ENCODE results near the gene ALS2.

ALS2 gene

GRCh38 chr2:201789395-201789794, 8.7 kb upstream of the ALS2 start:
- Histone ChIP-seq H3K36me3 (ENCODE audit: insufficient read depth, low read length) (no peaks in the 10 kb centered on the region), H3K4me1 (ENCODE audit: control insufficient read depth, insufficient read depth, low read length) (peaks cover 6% of the 10 kb centered on the region), H3K4me3 (ENCODE audit: low read length) (no peak overlapping the region), H3K9me3 (replicated peaks; ENCODE audit: low read length) (no peaks in the 10 kb centered on the region), H3K4me2 (ENCODE audit: low read length) (no peak overlapping the region), H3K9ac (ENCODE audit: low read depth, low read length) (no peak overlapping the region), H3K27me3 (ENCODE audit: control insufficient read depth, insufficient read depth, low read length) (no peaks in the 10 kb centered on the region)

GRCh38 chr2:201788371-201788770, 7.6 kb upstream of the ALS2 start:
- no peak overlapping the region for H3K9ac ChIP-seq (ENCODE audit: low read depth, low read length)
- no peaks in the 10 kb centered on the region for H3K36me3 ChIP-seq (ENCODE audit: insufficient read depth, low read length)
- H3K4me1 ChIP-seq (ENCODE audit: control insufficient read depth, insufficient read depth, low read length) = peaks cover 6% of the 10 kb centered on the region
- no peaks in the 10 kb centered on the region for H3K9me3 ChIP-seq (replicated peaks; ENCODE audit: low read length)
- no peak overlapping the region for H3K4me2 ChIP-seq (ENCODE audit: low read length)
- H3K27me3 ChIP-seq (ENCODE audit: control insufficient read depth, insufficient read depth, low read length) = no peaks in the 10 kb centered on the region
- H3K4me3 ChIP-seq (ENCODE audit: low read length) = no peak overlapping the region

GRCh38 chr2:201786471-201786870, 5.7 kb upstream of the ALS2 start:
- H3K4me2 ChIP-seq (ENCODE audit: low read length) = no peak overlapping the region
- H3K4me1 ChIP-seq (ENCODE audit: control insufficient read depth, insufficient read depth, low read length) = peaks cover 10% of the 10 kb centered on the region
- H3K27me3 ChIP-seq (ENCODE audit: control insufficient read depth, insufficient read depth, low read length) = no peaks in the 10 kb centered on the region
- no peak overlapping the region for H3K9ac ChIP-seq (ENCODE audit: low read depth, low read length)
- H3K4me3 ChIP-seq (ENCODE audit: low read length) = no peak overlapping the region
- no peaks in the 10 kb centered on the region for H3K36me3 ChIP-seq (ENCODE audit: insufficient read depth, low read length)
- H3K9me3 ChIP-seq (replicated peaks; ENCODE audit: low read length) = no peaks in the 10 kb centered on the region

- Histone ChIP-seq H3K36me3 (ENCODE audit: insufficient read depth, low read length) (no peaks in the 10 kb centered on the region), H3K27me3 (ENCODE audit: control insufficient read depth, insufficient read depth, low read length) (no peaks in the 10 kb centered on the region), H3K4me3 (ENCODE audit: low read length) (no peak overlapping the region), H3K4me1 (ENCODE audit: control insufficient read depth, insufficient read depth, low read length) (peaks cover 11% of the 10 kb centered on the region), H3K9ac (ENCODE audit: low read depth, low read length) (no peak overlapping the region), H3K9me3 (replicated peaks; ENCODE audit: low read length) (no peaks in the 10 kb centered on the region), H3K4me2 (ENCODE audit: low read length) (no peak overlapping the region)
Measured at GRCh38 chr2:201785135-201785534, 4.4 kb upstream of the ALS2 start.

GRCh38 chr2:201784563-201784962, 3.8 kb upstream of the ALS2 start:
- H3K9me3 ChIP-seq (replicated peaks; ENCODE audit: low read length) = no peaks in the 10 kb centered on the region
- H3K4me2 ChIP-seq (ENCODE audit: low read length) = no peak overlapping the region
- H3K9ac ChIP-seq (ENCODE audit: low read depth, low read length) = no peak overlapping the region
- H3K27me3 ChIP-seq (ENCODE audit: control insufficient read depth, insufficient read depth, low read length) = no peaks in the 10 kb centered on the region
- no peak overlapping the region for H3K4me3 ChIP-seq (ENCODE audit: low read length)
- H3K36me3 ChIP-seq (ENCODE audit: insufficient read depth, low read length) = no peaks in the 10 kb centered on the region
- H3K4me1 ChIP-seq (ENCODE audit: control insufficient read depth, insufficient read depth, low read length) = peaks cover 14% of the 10 kb centered on the region

DNA sequence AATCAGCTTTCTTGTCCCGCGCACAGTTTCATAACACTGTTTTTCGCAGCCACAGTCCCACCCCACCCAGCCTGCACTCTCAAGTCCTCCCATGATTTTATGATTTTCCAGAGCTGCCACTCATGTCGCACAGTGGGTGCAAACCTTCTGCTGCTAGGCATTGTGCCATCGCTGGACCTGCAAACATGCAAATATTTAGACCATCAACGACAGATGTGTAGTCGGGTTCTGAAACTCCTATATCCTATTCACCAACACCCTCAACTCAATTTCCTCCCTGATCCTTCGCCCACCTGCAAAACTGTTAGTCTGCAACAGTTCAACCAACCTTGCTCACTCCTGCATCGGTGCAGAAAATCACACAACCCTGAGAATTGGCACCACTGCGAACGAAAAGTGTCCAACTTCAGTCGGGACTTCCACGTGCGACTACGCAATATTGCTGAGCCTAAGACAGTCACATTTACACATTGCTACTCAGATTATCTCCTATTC, 871 bp upstream of the ALS2 start:
- no peaks in the 10 kb centered on the region for H3K36me3 ChIP-seq (ENCODE audit: insufficient read depth, low read length)
- H3K9ac ChIP-seq (ENCODE audit: low read depth, low read length) = peak overlapping the region; percentile 88
- no peaks in the 10 kb centered on the region for H3K9me3 ChIP-seq (replicated peaks; ENCODE audit: low read length)
- peaks cover 41% of the 10 kb centered on the region for H3K4me1 ChIP-seq (ENCODE audit: control insufficient read depth, insufficient read depth, low read length)
- H3K4me2 ChIP-seq (ENCODE audit: low read length) = peak overlapping the region; percentile 94
- no peaks in the 10 kb centered on the region for H3K27me3 ChIP-seq (ENCODE audit: control insufficient read depth, insufficient read depth, low read length)
- peak overlapping the region; percentile 85 for H3K4me3 ChIP-seq (ENCODE audit: low read length)

DNA sequence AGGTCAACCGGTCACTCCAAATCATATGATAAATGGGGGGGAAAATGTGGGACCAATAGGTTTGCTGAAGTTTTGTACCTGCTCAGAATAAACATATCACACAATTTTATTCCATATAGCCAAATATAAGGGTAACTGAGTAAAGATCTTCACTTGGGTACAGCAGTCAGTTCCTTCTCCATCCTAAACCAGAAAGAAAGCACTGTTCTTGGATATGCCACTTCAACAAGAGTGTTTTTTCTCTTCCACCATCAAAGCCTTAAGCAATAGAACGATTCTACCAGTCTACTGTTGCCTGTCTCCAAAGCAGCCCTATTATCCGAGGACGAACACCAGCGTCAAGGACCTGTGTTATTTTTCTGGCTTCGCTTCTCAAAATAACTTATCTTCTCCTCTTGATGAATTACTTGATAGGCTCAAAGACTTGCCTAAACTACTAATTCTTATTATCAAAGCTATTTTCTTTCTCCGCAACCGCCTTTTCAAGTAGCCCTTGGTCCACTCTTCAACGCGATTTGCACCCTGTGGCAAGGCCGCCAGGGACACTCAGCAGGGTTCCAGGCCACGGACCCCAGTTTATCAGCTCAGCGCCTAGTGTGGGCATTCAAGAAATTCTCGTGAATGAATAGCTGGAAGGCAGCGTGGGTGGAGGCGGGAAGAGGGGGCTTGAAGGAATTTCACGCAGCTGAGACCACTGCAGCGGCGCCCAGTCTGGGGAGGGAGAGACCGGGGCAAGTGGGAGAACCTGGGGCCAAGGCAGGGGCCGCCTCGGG, 646 bp downstream of the ALS2 start:
- H3K9ac ChIP-seq (ENCODE audit: low read depth, low read length) = peak overlapping the region; percentile 88
- H3K4me3 ChIP-seq (ENCODE audit: low read length) = peak overlapping the region; percentile 85
- H3K4me1 ChIP-seq (ENCODE audit: control insufficient read depth, insufficient read depth, low read length) = peaks cover 36% of the 10 kb centered on the region

GRCh38 chr2:201777869-201778268, 2.9 kb downstream of the ALS2 start:
- Histone ChIP-seq H3K9ac (ENCODE audit: low read depth, low read length) (no peak overlapping the region), H3K4me2 (ENCODE audit: low read length) (peak overlapping the region; percentile 94), H3K4me1 (ENCODE audit: control insufficient read depth, insufficient read depth, low read length) (peaks cover 42% of the 10 kb centered on the region), H3K36me3 (ENCODE audit: insufficient read depth, low read length) (no peaks in the 10 kb centered on the region), H3K4me3 (ENCODE audit: low read length) (no peak overlapping the region), H3K9me3 (replicated peaks; ENCODE audit: low read length) (no peaks in the 10 kb centered on the region), H3K27me3 (ENCODE audit: control insufficient read depth, insufficient read depth, low read length) (no peaks in the 10 kb centered on the region)

More for the DNA sequence above, 646 bp downstream of the ALS2 start:
- no peaks in the 10 kb centered on the region for H3K27me3 ChIP-seq (ENCODE audit: control insufficient read depth, insufficient read depth, low read length)
- peak overlapping the region; percentile 94 for H3K4me2 ChIP-seq (ENCODE audit: low read length)
- H3K9me3 ChIP-seq (replicated peaks; ENCODE audit: low read length) = no peaks in the 10 kb centered on the region
- H3K36me3 ChIP-seq (ENCODE audit: insufficient read depth, low read length) = no peaks in the 10 kb centered on the region

- no peaks in the 10 kb centered on the region for H3K9me3 ChIP-seq (replicated peaks; ENCODE audit: low read length)
- no peak overlapping the region for H3K9ac ChIP-seq (ENCODE audit: low read depth, low read length)
- H3K36me3 ChIP-seq (ENCODE audit: insufficient read depth, low read length) = no peaks in the 10 kb centered on the region
- H3K4me1 ChIP-seq (ENCODE audit: control insufficient read depth, insufficient read depth, low read length) = peaks cover 42% of the 10 kb centered on the region
- H3K4me2 ChIP-seq (ENCODE audit: low read length) = no peak overlapping the region
- H3K27me3 ChIP-seq (ENCODE audit: control insufficient read depth, insufficient read depth, low read length) = no peaks in the 10 kb centered on the region
- H3K4me3 ChIP-seq (ENCODE audit: low read length) = no peak overlapping the region
Measured at GRCh38 chr2:201777043-201777442, 3.7 kb downstream of the ALS2 start.

DNA sequence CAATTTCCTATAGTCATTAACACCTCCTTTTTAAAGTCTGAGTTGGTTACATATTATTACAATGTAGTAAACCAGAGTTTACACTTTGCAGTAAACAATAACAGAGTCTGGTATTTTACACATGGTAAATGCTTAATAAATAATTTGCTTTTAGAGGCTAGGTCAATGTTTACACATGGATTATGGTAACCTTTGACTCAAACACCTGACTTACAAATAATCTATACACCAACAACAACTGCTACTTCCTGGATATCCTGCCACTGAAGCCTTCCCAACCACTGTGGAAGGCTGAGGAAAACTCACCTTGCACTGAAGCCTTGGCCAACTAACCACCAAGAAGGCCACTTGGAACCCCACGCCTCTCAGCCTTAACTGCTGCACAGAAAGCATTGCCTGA, 5.4 kb downstream of the ALS2 start:
- Histone ChIP-seq H3K27me3 (ENCODE audit: control insufficient read depth, insufficient read depth, low read length) (no peaks in the 10 kb centered on the region), H3K4me1 (ENCODE audit: control insufficient read depth, insufficient read depth, low read length) (peaks cover 37% of the 10 kb centered on the region), H3K9ac (ENCODE audit: low read depth, low read length) (no peak overlapping the region), H3K36me3 (ENCODE audit: insufficient read depth, low read length) (no peaks in the 10 kb centered on the region), H3K9me3 (replicated peaks; ENCODE audit: low read length) (no peaks in the 10 kb centered on the region), H3K4me3 (ENCODE audit: low read length) (no peak overlapping the region), H3K4me2 (ENCODE audit: low read length) (no peak overlapping the region)

GRCh38 chr2:201774546-201774945, 6.2 kb downstream of the ALS2 start:
- Histone ChIP-seq H3K9me3 (replicated peaks; ENCODE audit: low read length) (no peaks in the 10 kb centered on the region), H3K9ac (ENCODE audit: low read depth, low read length) (no peak overlapping the region), H3K4me2 (ENCODE audit: low read length) (no peak overlapping the region), H3K27me3 (ENCODE audit: control insufficient read depth, insufficient read depth, low read length) (no peaks in the 10 kb centered on the region), H3K4me3 (ENCODE audit: low read length) (no peak overlapping the region), H3K4me1 (ENCODE audit: control insufficient read depth, insufficient read depth, low read length) (peaks cover 35% of the 10 kb centered on the region), H3K36me3 (ENCODE audit: insufficient read depth, low read length) (no peaks in the 10 kb centered on the region)

GRCh38 chr2:201773990-201774389, 6.7 kb downstream of the ALS2 start:
- Histone ChIP-seq H3K4me2 (ENCODE audit: low read length) (no peak overlapping the region), H3K4me1 (ENCODE audit: control insufficient read depth, insufficient read depth, low read length) (peaks cover 35% of the 10 kb centered on the region), H3K27me3 (ENCODE audit: control insufficient read depth, insufficient read depth, low read length) (no peaks in the 10 kb centered on the region), H3K36me3 (ENCODE audit: insufficient read depth, low read length) (no peaks in the 10 kb centered on the region), H3K9me3 (replicated peaks; ENCODE audit: low read length) (no peaks in the 10 kb centered on the region), H3K4me3 (ENCODE audit: low read length) (no peak overlapping the region), H3K9ac (ENCODE audit: low read depth, low read length) (no peak overlapping the region)
